Tibial artery (tissue), 4 donors: ENCODE results near the gene RGPD8.
"Not testable (repeated sequence)": the region's sequence is repeated elsewhere in the genome, so short reads cannot be mapped to it uniquely, and the experiment has no call there.

Source experiments
- DNase-seq, 2 donors: peaks; one replicate each; pipeline ENCODE4 v3.0.0-alpha.2; 2019
- H3K27ac ChIP-seq, 2 donors: fragments of 200-600 bp; sonication (generic) in 1 of 2; 1 replicate in 1 of 2; 2 replicates in 1 of 2; pipeline ENCODE4 v1.5.1; 2018 to 2019; ENCODE audit warnings: mild to moderate bottlenecking in 1 of 2
- H3K27me3 ChIP-seq, 2 donors: fragments of 200-600 bp; sonication (generic) in 1 of 2; one replicate each; pipeline versions ENCODE4 v1.5.1 to v1.6.0; 2016 to 2019
- H3K36me3 ChIP-seq, 3 donors: fragments of 200-600 bp; sonication (generic) in 2 of 3; one replicate each; pipeline ENCODE4 v1.5.1; 2016 to 2019; ENCODE audit warnings: mild to moderate bottlenecking in 2 of 3
- H3K4me1 ChIP-seq, 4 donors: fragments of 200-600 bp; sonication (generic) in 2 of 4; 1 replicate in 3 of 4; 2 replicates in 1 of 4; pipeline ENCODE4 v1.5.1; 2016 to 2019
- H3K4me3 ChIP-seq, 2 donors: fragments of 200-600 bp; sonication (generic) in 1 of 2; 1 replicate in 1 of 2; 2 replicates in 1 of 2; pipeline ENCODE4 v1.5.1; 2018 to 2019; ENCODE audit warnings: mild to moderate bottlenecking in 2 of 2
- H3K9me3 ChIP-seq, 3 donors: fragments of 200-600 bp; sonication (generic) in 1 of 3; one replicate each; pipeline ENCODE4 v1.5.1; 2016 to 2019
- intact Hi-C: fragments of 100-400 bp; cut with DNase I; formaldehyde crosslinking; loops from one replicate; pipeline ENCODE4 v1.15.0; 2023; ENCODE audit warnings: low total_unique reads
- TF ChIP-seq, protein P1 (sequence below), 2 experiments: fragments of 200-600 bp in 1 of 2; fragments of 450-650 bp in 1 of 2; IDR thresholded peaks; one replicate each; pipeline ENCODE4 v1.5.1; 2017 to 2019; ENCODE audit warnings: antibody characterized with exemption in 2 of 2, mild to moderate bottlenecking in 1 of 2, moderate library complexity in 1 of 2

The RGPD8 gene

DNA sequence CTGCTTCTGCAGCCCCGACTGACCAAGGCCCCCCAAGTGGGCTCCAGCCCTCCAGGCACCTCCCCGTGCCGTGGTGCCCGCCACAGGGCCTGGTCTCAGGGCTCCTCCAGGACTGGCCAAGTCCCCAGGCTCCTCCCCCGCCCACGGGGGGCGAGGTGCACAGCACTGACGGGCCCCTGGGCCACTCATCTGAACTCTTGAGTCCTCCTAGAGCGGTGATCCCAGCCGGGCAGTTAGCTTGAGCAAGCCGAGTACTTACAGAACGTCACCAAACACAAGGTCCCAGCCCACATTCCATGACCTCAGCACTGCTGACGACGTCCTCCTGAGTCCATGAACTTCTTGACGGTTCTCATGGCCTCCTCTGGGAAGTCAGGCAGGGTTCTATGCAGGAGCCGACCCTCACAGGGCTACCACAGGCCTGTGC, 4.0 kb upstream of the RGPD8 start:
- H3K4me3 ChIP-seq, H3K36me3 ChIP-seq, DNase-seq, H3K27ac ChIP-seq, H3K4me1 ChIP-seq, H3K9me3 ChIP-seq: not testable (repeated sequence)
- intact Hi-C loops, result loop anchor here (10.0 kb wide), 2 partner anchors 183 to 313 kb away; partner anchors contain the start of gene ZC3H8
- H3K27me3 ChIP-seq, result peaks cover 0 to 13% of the 10 kb centered on the region in 2 donors

DNA sequence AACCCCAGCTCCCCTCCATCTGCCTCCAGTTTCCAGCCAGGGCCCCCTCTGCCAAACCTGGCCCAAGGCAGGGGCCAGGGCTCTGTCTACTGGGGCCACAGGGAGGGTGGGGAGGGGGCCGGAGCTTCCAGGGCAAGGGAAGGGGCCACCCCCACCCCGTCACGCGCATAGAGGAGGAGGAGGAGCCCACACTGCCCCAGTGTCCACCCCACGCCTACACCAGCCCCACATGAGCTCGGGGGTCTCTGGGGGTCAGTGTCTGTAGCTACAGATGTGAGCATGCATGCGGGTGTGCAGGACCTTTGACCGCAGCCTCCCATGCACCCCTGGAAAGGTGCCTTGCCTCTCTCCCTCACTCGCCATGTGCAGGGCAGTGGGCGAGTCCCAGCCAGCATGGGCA, 3.5 kb upstream of the RGPD8 start:
- not testable (repeated sequence) for H3K4me3 ChIP-seq, H3K4me1 ChIP-seq, H3K27ac ChIP-seq, H3K9me3 ChIP-seq, H3K36me3 ChIP-seq, DNase-seq
- intact Hi-C loops, result loop anchor here (10.0 kb wide), 2 partner anchors 182 to 312 kb away; partner anchors contain the start of gene ZC3H8
- H3K27me3 ChIP-seq, result peaks cover 0 to 13% of the 10 kb centered on the region in 2 donors

DNA sequence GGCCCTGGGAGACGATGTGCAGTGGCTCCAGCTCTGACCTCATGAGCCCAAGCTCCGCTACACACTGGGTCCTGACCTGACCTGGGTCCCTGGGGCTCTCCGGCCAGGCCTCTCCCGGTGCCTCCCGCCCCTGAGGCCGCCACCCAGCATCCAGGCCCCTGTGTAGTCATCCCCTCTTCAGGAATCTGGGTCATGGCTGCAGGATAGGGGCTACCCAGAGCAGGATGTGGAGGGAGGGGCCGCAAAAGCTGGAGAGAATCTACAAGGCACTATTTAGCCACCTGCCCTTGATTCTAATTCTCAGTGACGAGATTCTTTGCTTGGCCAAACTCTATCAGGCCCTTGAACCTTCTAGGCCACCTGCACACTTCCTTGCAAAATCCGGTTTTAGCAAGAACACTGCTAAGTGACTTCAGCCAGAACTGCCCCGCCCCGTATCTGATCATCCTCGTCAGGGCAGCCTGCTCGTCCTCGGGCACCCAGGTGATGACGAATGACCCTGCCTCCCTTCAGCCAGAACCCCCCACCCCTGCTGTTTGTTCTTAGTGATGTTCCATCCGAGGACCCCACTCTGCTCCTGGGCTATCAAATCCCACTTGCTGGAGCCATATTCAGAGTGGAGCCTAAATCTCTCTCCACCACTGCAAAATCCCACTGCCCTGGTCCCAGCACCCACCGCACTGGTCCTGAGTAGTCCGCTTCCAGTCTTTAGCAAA, 2.4 kb upstream of the RGPD8 start:
- intact Hi-C loops, result loop anchor here (10.0 kb wide), 2 partner anchors 181 to 311 kb away; partner anchors contain the start of gene ZC3H8
- not testable (repeated sequence) for H3K36me3 ChIP-seq, H3K4me3 ChIP-seq, DNase-seq, H3K27ac ChIP-seq, H3K9me3 ChIP-seq
- Histone ChIP-seq H3K27me3 (peaks cover 0 to 13% of the 10 kb centered on the region in 2 donors), H3K4me1 (peaks cover 0 to 11% (median 3%) of the 10 kb centered on the region in 4 donors)

DNA sequence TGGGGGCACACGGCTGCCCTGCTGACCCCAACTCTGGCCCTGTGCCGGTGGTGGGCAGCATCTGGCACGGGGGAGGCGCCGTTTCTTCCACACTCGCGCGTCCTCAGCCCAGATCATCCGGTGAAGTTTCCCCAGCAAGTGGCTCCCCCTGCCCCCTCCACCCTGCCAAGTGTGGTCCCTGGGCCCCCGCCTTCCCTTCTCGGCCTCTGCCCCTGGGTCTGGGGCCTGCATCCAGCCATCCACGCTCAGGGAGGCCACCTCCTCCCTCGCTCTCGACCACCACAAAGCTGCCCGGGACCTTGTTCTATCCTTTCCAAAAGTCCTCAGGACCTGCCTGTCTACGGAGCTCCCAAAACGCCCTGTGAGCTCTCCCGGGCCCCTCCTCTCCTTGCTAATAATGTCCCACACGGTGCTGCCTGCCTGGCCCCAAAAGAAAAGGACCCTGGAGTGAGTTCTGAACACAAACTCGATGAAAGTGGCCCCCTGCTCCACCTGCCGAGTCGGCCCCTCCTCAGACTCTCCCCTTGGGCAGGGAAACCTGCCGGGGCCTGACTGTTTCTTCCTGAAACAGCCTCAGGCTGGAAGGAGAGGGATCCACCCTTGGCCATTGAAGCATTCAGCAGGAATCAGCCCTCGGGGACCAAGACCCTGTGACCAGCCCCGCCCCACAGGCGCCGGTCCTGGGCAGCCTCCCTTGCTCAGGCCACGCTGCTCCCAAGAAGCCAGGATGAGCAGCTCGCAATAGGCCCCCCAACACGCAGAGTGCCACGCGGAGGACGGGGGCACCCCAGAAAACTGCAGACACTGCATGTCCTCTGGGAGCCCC, 1.7 kb upstream of the RGPD8 start:
- peaks cover 0 to 13% of the 10 kb centered on the region in 2 donors for H3K27me3 ChIP-seq
- not testable (repeated sequence) for H3K4me3 ChIP-seq, H3K36me3 ChIP-seq, H3K27ac ChIP-seq, DNase-seq, H3K9me3 ChIP-seq
- intact Hi-C loops, result loop anchor here (10.0 kb wide), 2 partner anchors 180 to 310 kb away; partner anchors contain the start of gene ZC3H8
- peaks cover 0 to 15% (median 3%) of the 10 kb centered on the region in 4 donors for H3K4me1 ChIP-seq

DNA sequence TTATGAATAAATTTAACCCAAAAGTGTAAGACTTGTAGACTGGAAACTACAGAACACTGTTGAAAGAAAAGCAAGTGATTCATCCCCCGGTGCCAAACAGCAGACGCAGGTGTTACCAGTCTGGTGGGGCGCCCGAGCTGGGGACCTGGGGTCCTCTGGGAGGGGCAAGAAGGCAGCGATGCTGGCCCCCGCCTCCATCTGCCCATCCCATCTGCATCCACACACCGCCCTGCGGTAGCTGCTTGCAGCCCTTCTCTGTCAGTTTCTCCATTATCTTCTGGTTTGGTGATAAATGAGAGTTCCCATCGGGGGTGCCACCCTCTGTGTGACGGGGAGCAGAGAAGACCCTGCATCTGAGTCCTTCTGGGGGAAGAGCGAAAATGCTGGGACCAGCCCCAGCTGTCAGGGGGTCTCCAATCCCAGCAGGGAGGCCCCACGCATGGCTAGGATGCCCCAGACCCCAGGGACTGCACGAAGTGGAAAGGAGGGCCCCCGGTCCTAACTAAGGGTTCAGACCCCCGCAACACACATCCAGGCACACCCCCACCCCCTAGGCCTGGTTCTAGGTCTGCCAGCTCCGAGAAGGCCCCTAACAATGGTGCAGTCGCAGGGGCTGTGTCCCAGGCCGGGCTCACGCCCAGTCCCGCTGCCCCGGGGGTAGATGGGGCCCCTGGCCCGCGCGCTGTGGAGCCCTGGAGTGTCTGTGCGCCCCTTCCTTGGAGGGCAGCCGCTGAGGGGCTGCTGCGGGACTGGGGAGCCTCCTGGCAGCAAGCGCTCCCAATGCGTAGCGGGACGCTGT, 686 bp upstream of the RGPD8 start:
- H3K4me1 ChIP-seq, result peaks cover 0 to 15% (median 3%) of the 10 kb centered on the region in 4 donors
- H3K9me3 ChIP-seq, result no peaks in the 10 kb centered on the region
- no peaks in the 10 kb centered on the region for H3K36me3 ChIP-seq
- DNase-seq, result peak in 1 of 2 donors; percentile 62
- no peak overlapping the region for H3K4me3 ChIP-seq
- TF ChIP-seq, protein P1, sequence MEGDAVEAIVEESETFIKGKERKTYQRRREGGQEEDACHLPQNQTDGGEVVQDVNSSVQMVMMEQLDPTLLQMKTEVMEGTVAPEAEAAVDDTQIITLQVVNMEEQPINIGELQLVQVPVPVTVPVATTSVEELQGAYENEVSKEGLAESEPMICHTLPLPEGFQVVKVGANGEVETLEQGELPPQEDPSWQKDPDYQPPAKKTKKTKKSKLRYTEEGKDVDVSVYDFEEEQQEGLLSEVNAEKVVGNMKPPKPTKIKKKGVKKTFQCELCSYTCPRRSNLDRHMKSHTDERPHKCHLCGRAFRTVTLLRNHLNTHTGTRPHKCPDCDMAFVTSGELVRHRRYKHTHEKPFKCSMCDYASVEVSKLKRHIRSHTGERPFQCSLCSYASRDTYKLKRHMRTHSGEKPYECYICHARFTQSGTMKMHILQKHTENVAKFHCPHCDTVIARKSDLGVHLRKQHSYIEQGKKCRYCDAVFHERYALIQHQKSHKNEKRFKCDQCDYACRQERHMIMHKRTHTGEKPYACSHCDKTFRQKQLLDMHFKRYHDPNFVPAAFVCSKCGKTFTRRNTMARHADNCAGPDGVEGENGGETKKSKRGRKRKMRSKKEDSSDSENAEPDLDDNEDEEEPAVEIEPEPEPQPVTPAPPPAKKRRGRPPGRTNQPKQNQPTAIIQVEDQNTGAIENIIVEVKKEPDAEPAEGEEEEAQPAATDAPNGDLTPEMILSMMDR (IDR thresholded peaks at IDR 0.05), result no peak
- peaks cover 0 to 13% of the 10 kb centered on the region in 2 donors for H3K27me3 ChIP-seq
- no peak overlapping the region for H3K27ac ChIP-seq
- intact Hi-C loops, result loop anchor here (10.0 kb wide), 2 partner anchors 179 to 309 kb away; partner anchors contain the start of gene ZC3H8

DNA sequence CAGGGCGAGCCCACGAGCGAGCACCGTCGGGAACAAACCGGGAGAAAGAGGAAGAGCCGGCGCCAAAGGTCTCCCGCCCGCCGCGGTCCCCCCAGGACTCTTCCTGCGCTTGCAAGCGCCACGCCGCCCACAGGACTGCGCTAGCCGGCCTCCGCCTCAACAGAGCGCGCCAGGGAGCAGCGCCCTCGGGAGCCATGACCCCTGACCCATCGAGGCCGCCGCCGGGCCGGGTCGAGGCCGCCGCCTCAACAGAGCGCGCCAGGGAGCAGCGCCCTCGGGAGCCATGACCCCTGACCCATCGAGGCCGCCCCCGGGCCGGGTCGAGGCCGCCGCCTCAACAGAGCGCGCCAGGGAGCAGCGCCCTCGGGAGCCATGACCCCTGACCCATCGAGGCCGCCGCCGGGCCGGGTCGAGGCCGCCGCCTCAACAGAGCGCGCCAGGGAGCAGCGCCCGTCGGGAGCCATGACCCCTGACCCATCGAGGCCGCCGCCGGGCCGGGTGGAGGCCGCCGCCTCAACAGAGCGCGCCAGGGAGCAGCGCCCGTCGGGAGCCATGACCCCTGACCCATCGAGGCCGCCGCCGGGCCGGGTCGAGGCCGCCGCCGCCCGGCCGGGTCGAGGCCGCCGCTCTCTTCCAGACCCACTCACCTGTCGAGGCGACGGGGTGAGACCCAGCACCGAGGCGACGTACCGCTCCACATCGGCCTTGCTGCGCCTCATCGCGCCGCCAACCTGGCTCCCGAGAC, 538 bp downstream of the RGPD8 start:
- Histone ChIP-seq H3K4me3 (peak overlapping the region; percentile 65 to 80), H3K27ac (peak overlapping the region; percentile 85 to 93), H3K27me3 (peaks cover 0 to 13% of the 10 kb centered on the region in 2 donors), H3K4me1 (peaks cover 0 to 15% (median 3%) of the 10 kb centered on the region in 4 donors)
- not testable (repeated sequence) for H3K9me3 ChIP-seq, H3K36me3 ChIP-seq
- intact Hi-C loops, result loop anchor here (10.0 kb wide), 2 partner anchors 178 to 308 kb away; partner anchors contain the start of gene ZC3H8
- DNase-seq, result peak in 1 of 2 donors; percentile 73

DNA sequence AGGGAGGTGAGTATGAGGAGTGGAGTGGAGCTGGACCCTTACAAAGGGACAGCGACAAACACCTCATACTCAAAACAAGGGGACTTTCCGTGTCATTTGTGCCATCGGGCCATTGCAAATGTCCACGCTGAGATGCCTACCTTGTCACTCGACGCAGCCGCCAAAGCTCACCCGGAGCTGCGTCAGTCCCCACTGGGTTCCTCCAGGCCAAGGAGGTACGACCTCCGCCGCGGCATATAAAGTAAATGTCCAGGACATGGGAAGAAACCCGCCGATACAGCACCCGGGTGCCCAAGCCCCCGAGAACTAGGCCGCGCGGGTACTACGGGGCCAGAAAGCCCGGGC, 1.1 kb downstream of the RGPD8 start:
- peak overlapping the region; percentile 65 to 80 for H3K4me3 ChIP-seq
- not testable (repeated sequence) for H3K9me3 ChIP-seq, DNase-seq, H3K36me3 ChIP-seq
- H3K27ac ChIP-seq, result peak overlapping the region; percentile 85 to 93
- intact Hi-C loops, result loop anchor here (10.0 kb wide), 2 partner anchors 178 to 308 kb away; partner anchors contain the start of gene ZC3H8
- peaks cover 0 to 15% (median 3%) of the 10 kb centered on the region in 4 donors for H3K4me1 ChIP-seq
- peaks cover 0 to 11% of the 10 kb centered on the region in 2 donors for H3K27me3 ChIP-seq

DNA sequence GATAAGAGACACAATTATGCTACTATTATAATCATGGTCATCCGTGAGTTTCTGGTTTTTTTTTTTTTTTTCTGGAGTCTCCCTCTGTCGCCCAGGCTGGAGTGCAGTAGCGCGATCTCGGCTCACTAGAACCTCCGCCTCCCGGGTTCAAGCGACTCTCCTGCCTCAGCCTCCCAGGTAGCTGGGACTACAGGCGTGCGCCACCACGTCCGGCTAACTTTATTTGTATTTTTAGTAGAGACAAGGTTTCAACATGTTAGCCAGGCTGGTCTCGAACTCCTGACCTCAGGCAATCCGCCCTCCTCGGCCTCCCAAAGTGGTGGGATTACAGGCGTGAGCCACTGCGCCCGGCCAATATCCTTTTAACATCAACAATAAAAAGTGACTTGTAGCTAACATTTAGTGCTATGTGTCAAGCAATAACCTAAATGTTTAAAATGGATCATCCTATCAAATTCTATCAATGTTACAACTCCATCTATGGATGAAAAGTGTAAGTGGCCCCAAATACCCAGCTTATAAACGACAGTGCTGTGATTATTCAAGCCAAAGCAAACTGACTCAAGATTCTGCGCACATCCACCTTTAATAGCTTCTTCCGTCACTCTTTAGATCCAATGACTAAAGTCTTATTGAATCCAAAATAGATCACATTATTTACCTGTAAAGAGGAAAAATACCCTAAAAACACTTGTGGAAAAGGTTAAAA, 1.7 kb downstream of the RGPD8 start:
- not testable (repeated sequence) for H3K36me3 ChIP-seq, H3K9me3 ChIP-seq, DNase-seq, H3K27me3 ChIP-seq
- Histone ChIP-seq H3K4me3 (peak overlapping the region; percentile 65 to 80), H3K4me1 (peaks cover 0 to 15% (median 3%) of the 10 kb centered on the region in 4 donors), H3K27ac (peak overlapping the region; percentile 85 to 93)
- intact Hi-C loops, result loop anchor here (10.0 kb wide), 2 partner anchors 177 to 307 kb away; partner anchors contain the start of gene ZC3H8

DNA sequence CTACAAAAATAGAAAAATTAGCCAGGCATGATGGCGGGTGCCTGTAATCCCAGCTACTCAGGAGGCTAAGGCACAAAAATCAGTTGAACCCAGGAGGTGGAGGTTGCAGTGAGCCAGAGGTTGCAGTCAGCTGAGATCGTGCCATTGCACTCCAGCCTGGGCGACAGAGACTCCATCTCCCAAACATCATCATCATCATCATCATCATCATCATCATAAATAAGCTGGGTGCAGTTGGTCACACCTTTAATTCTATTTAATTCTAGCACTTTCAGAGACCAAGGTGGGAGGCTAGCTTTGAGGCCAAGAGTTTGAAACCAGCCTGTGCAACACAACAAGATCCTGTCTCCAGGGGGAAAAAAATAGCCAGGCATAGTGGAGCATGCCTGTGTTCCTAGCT, 8.9 kb downstream of the RGPD8 start:
- H3K4me1 ChIP-seq, H3K9me3 ChIP-seq, intact Hi-C loops, H3K27me3 ChIP-seq, H3K27ac ChIP-seq, H3K36me3 ChIP-seq, DNase-seq, H3K4me3 ChIP-seq: not testable (repeated sequence)

DNA sequence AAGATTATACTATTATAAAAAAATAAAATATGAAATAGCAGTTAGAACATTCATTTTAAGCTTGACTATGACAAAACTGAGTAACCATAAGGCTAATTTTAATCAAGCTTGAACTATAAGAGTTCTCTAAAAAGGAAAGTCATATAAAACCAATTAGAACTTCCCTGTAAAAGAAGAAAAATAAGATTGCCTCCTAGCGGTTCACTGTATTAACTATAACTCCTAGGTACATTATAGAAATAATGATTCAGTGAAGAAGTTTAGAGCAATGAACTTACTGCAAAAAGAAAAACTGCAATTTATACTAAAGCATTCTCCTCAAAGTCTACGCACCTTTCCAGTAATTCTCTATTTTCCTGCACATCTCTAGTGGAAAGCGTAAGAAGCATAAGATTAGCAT, 16.6 kb downstream of the RGPD8 start:
- H3K27ac ChIP-seq, intact Hi-C loops, H3K9me3 ChIP-seq, H3K36me3 ChIP-seq, DNase-seq, H3K27me3 ChIP-seq, H3K4me1 ChIP-seq, H3K4me3 ChIP-seq: not testable (repeated sequence)

DNA sequence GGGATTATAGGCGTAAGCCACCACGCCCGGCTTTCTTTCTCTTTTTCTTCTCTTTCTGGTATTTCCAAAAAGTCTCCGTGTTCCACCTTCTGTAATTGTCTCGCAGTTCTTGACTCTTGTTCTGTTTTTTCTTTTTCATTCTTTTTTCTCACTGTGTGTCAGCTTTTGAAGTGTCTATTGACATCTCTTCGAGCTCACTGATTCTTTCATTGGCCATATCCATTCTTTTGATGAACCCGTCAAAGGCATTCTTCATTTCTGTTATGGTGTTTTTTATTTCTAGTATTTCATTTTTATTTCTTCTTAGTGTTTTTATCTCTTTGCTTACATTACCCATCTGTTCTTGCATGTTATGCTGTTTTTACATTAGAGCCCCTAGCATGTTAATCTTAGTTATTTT, 73.4 kb downstream of the RGPD8 start:
- intact Hi-C loops, H3K4me3 ChIP-seq, H3K9me3 ChIP-seq, H3K27ac ChIP-seq, H3K36me3 ChIP-seq, H3K4me1 ChIP-seq, H3K27me3 ChIP-seq, DNase-seq: not testable (repeated sequence)
